ENCODE results near the gene LZTFL1.

DNA sequence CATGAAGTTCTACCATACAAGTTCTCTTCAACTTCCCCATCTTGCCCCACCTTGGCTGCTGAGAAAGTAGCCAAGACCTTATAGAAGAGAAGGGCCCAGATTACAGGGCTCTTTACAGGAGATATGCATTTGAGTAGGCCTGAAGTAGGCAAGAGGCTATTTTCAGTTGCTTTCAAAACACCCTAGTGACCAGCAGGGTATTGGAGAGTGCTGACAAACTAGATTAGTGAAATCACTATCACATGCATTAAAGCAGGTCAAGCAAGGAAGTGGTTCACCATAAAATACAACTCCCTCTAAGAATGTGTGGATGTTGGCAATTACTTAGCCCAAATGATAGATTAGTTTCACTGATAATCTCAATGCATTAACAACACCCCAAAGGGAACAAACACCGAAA lies 2.7 kb upstream of the LZTFL1 start:
- TF ChIP-seq EZH2 (IDR thresholded peaks at IDR 0.05; ENCODE audit: borderline replicate concordance) (no peak), EZH2phosphoT487 (IDR thresholded peaks at IDR 0.05; ENCODE audit: low read depth, severe bottlenecking, unreplicated experiment) (no peak)
